ENCODE results near the gene C3orf33.

Gene C3orf33

DNA sequence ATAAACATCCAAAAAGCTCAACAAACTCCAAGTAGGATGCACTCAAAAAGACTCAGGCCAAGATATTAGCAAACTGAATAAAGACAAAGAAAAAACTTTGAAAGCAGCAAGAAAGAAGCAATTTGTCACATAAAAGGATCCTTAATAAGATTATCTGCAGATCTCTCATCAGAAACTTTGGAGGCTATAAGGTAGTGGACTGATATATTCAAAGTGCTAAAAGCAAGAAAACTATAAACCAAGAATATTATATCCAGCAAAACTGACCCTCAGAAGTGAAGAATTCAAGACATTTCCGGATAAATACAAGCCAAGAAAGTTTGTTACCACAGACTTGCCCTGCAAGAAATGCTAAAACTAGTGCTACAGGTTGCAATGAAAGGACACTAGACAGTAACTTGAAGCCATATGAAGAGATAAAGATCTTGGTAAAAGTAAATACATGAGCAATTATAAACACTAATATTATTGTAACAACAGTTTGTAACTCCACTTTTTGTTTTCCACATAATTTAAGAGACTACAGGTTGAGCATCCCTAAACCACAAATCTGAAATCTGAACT lies 23.6 kb downstream of the C3orf33 start:
- no peak for DNase-seq

DNA sequence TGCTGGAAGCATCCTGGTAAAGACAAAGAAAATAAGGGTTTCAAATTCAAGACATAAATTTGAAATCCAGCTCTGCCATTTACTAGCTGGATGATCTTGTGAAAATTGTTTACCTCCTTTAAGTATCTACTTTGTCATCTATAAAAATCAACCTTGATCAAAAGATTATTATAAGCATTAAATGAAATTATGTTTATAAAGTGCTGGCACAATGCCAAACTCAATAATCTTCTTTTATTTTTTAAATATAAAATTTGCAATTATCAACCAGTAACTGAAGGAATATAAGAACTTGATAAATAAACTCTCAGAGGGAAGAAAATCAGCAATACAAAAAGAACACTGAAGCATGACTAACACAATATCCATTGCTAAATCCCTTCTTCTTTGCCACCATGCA lies 25.8 kb downstream of the C3orf33 start:
- no peak for DNase-seq

DNA sequence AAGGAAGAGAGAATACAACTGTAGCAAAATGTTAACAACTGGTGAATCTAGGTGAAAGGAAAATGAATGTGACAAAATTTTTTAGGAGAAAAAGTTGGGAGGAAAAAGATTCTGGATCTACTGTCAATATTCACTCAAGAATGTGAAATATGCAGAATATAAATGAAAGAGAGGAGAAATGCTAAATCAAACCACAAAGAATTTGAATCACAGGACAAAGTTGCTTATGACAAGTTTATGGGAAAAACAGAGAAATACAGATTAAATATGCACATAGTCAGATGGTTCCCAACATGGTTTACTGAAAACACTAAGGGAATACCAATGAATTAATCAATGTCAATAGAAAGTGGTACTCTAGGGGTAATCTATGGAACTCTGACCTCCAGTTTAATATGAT lies 27.6 kb downstream of the C3orf33 start:
- DNase-seq, result no peak

DNA sequence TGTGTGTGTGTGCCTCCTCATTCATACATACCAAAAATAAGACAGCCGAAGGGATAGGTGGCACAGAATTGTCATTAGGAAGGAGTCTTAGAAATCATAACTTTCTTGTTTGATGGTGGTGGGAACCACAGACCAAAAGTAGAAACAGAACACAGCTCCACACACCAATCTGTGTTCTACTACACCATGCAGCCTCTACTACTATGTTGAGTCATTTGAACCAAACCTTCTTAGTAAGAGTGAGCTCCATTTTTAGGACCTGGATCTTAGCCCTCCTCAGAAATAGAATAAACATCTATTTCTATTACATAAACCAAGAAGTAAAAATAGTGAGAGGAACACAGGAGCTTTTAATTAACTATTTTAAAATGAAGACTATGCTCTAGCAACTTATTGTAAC lies 33.3 kb downstream of the C3orf33 start:
- no peak for DNase-seq

DNA sequence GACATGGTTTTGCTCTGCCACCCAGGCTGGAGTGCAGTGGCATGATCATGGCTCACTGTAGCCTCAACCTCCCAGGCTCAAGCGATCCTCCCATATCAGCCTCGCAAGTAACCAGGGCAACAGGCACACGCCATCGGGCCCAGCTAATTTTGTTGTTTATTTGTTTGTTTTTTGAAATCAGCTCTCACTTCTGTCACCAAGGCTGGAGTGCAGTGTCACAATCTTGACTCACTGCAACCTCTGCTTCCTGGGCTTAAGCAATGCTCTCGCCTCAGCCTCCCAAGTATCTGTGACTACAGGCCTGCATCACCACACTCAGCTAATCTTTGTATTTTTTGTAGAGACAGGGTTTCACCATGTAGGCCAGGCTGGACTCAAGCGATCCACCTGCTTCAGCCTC lies 35.0 kb downstream of the C3orf33 start:
- DNase-seq, result no peak

DNA sequence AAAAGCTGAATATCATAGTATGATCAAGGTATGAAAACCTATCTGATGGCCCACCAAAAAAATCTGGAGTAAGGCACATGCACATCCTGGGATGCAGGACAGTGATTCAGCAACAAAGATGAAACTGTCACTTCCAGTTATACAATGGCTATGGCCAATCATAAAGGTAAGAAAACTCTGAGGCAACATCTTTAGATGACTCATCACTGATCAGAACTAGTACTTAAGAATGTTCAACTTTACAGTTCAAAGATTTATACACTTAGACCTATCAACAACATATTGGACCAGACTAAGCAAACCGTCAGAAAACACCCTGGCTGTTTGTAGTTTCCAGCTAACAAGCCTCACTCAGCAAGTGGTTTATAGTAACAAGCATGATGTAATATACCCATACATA lies 39.9 kb downstream of the C3orf33 start:
- DNase-seq, result no peak

DNA sequence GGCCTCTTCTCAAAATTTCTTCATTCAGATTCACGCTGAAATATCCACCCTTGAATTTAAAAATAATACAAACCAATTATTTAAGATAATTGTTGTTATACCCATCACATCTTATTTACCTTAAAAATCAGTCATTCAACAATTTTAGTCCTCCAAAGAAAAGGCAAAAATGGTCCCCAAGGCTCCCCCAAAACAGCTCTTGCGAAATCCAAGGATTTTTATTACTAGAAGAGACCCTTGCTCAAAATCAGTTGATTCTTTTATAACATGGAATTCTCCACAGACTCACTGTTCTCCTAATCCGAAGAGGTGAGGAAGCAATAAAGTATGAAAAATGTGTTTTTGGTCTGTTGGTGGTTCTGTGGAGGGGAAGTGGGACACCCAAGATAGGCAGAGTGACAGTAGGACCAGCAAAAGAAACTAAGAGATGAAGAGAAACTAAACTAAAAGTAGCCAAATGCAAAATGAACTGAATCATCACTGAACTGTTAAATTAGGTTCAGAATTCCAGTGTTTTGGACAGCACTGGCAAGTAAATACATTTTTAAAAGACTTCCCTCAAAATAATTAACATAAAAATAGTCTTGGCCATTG lies 42.1 kb downstream of the C3orf33 start:
- DNase-seq, result no peak

DNA sequence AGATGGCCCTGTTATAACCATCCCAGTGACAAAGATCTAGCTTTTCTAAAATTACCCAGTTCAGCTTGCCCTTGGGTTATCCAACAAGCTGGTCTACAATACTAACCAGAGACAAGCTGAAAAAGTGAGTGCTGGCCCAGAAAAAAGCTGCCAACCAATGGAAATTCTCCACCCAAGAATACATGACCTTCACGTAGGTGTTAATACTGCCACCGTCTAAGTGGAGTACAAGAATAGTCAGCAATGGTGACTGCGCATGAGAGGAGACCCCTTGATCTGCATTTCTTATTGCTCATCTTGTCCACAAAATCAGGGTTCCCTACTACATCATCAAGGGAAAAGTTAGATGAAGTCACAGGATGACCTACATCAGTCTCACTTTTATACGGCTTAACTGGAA lies 45.4 kb downstream of the C3orf33 start:
- DNase-seq, result no peak

DNA sequence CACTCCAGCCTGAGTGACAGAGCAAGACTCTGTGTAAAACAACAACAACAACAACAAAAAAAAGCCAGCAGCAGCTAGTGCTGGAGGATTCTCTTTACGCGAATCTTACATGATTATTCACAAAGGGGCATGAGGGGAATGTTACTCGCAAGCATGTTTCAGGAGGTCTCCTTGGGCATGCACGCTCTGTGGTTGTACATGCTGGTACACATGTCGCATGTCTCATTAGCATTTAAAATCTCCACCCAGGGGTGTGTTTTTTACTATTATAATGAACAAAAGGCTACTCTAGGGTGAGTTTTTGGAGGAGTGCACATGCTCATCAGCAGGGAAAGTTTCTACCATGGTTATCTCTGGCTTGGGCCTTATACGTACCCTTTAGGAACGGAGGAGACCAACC lies 48.5 kb downstream of the C3orf33 start:
- no peak for DNase-seq

DNA sequence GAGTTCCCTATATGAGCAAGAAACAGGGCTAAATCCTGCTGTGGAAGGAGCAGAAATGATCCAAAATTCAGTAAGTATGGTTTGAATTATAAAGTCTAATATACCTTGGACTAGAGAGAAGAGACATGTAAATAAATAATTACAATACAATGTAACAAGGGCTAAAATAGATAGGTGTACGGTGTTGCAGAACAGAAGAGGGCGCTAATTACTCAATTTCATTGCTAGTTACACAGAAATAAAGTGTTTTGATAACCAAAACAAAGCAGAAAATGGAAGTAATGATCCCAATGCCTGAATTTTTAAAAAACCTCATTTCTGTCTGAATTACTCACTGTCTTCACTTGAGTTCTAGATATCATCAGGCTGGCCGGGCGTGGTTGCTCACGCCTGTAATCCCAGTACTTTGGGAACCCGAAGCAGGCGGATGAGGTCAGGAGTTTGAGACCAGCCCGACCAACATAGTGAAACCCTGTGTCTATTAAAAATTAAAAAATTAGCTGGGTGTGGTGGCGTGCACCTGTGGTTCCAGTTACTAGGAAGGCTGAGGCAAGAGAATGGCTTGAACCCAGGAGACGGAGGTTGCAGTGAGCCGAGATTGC lies 52.9 kb downstream of the C3orf33 start:
- DNase-seq, result no peak

DNA sequence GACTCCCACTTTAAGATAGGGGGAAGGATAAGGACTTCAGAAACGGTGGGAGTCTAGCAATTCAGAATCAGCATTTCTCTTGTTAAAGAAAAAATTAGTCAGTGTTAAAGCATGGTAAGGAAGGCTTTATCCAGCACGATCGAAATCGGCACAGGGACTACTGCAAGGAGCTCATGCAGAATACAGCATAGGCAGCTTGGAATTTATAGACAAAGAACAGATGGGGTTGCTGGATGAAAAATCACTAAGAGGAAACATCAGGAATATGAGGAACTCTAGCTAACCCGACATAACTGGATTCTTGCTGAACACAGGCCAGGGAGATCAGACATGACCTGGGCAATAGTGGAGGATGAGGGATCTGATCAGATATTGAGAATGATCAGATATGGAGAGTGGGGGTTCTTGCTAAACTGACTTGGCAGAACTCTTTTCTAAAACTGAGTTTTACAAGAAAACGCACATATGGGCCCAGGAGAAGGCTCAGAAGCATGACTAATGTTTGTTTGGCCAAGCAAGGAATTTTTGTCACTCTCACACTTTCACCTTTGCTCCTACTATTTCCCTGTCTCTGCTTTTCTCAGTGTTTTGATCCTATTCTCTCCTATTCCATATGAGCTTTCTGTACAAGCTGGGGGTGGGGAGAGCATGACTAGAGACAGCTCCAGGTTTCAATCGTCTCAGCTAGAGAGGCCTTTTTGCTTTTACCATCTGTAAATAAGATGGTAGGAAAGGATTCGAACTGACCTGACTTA lies 57.3 kb downstream of the C3orf33 start:
- DNase-seq, result no peak

DNA sequence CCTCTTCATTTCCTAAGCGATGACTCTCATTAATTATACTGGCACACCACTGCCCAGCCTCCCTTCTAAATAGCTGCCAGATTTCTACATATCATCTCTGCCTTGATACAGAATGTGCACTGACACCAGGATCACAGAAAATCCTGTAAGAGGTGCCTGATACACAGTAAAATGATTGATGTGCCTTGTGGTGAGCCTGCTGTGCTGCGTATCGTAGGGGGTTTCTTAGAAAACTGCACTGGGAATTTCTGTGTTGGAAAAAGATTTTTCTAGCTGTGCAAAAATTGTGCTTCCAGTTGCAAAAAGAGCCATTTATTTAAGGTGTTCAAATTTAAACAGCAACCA lies 58.2 kb downstream of the C3orf33 start:
- DNase-seq, result no peak

DNA sequence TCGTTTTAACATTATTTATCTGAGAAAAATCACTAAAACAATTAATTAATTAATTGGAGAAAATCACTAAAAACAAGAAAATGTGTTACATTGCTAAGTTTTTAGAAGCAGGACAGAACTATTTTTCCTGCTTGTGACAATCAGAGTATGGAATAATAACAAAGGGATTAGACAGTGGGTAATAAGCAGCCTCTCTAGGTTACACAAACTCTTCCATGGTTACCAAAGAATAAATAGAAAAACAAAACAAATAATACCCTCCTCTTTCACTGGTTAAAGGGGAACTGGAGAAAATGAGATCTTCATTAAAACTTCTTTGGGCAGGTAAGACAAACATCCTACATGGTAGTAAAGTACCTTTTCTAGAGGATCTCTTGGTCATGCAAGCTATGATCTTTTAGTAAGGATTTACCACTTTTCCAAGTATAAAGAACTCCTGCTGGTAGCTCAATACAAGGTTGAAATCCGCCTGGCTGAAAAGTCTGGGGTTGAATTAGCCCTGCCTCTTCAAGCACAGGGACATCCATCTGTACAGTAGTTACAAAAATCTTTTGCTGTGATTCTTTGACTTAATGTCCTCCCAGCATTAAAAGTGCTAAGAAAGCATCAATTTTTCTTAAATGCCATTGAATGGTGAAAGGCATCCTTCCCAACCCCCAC lies 58.7 kb downstream of the C3orf33 start:
- DNase-seq, result no peak

DNA sequence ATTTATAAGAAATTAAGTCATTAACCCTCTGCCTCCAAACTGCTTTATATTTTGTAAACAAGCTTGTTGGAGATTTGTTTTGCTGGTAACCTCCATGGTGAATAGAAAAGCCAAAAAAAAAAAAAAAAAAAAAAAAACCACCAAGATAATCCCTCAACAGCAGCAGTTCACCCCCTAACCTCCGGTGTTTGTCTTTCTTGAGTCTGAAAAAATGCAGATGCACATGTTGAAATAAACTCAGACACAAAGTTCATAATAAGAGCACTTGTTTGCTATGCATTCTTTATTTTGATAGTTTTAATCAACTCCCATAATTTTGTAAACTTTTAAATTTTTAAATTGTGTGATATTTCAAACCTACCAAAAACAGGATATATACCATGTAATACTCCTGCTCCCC lies 59.4 kb downstream of the C3orf33 start:
- DNase-seq, result no peak

DNA sequence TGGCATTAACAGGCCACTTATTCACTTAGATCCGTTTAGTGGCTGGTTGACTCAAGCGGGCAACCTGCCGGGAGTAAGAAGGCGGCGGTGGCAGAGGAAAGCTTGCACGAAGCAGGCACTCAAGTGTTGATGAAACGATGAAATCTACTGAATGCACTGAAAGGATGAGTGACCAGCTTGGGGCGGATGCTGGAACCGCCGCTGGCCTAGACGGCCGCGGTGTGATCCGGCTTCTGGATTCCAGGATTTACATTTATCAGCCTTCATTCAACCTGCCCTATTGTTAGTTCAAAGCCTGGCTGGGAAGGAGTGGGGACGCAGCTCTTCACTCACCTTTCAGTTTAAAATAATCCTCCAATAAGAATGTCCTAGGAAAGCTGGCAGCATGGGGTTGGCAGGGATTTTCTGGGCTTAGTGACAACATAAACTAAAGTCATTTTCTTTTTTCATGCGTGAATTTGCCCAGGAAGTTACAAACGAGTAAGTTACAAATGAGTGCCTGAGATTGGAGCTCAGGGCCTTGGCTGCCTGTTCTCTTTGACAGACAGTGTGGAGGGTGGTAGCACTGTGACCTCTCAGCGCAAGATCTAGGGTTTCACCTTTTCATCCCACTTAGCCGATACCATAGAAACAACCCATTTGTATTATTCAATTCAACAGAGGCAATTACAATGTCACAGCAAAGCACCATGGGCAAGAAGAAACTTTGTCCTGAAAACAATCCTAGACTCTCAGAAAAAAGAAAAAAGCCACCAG lies 60.1 kb downstream of the C3orf33 start:
- DNase-seq, result no peak

DNA sequence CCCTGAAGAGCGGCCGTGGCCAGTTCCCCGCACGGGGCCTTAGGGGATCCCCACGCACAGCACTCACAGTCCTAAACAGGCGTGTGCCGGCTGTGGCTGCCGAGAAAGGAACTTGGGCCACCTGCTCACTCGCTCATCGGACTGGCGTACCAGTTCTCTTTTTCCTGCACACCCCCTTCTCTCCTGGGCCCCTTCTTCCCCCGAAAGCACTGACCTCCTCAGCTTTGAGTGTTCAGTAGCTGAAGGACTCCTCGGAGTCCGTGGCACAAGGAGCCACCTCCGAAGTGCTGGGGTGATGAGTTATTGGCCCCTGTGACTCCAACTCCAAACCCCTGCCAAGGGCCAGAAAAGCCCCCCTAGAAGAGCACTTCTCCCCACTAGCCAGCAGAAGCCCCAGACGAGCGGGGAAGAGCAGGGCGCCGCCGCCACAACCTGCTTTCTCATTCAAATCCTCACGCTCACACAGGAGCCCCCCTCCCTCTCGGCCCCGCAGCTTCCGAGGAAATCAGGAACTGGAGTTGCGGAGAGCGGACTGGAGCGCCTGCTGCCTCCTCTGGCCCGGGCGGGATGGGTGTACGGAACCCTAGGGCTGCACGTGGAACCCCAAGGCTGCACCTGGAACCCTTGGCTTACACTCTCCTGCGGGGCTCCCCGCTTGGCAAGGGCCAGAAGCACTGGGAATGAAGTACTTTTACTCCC lies 61.3 kb downstream of the C3orf33 start, which contains the start of gene PLCH1:
Gene PLCH1 (minus strand): TSS at position 446 of the 699 bp plus-strand sequence. CDS start 40,847 bp downstream, outside the sequence.
- DNase-seq, result peak; percentile 10

DNA sequence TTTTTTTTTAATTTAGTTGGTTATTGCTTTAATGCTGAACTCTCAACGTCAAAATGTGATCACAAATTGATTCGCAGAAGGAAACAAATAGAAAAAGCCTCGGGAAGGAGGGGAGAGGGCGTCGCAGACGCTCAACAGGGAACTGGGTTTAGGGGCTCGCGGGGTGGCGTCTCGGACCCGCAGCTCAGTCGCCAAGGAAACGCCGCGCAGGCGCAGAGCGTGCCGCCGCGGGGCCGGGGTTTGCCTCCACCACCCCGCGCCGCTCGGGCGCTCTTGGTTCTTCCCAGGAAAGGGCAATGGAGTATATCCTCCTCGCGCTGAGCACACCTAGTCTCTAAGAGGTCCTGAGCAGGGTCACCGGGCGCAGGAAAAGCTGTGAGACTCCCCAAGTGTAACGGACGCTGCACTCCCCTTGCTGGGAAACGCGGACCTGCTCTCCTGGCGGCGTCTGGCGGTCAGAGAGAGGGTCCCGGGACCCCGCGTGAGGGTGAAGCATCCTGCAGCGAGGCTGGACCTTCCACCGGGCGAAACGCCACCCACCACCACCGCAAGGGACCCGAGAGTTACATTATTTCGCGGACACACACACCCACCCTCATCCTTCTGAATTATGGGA lies 62.0 kb downstream of the C3orf33 start:
- DNase-seq, result peak; percentile 16

DNA sequence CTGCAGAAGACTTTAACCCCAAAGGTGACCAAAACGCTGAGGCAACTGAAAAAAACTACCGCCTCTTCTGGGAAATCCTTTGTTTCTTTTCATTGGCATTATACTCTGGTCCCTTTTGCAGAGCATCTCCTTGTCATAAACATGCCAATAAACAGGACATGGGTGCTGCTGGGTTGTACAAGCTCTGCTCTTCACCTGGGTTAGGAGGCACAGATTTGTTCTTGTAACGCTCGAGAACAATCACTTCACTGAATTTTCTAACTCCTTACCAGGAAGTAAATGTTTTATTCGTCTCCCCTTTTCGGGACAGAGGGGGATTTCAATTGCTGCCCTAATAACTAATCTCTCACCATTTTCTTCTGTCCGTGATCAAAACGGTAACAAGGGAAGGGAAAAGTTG lies 62.5 kb downstream of the C3orf33 start:
- DNase-seq, result no peak

DNA sequence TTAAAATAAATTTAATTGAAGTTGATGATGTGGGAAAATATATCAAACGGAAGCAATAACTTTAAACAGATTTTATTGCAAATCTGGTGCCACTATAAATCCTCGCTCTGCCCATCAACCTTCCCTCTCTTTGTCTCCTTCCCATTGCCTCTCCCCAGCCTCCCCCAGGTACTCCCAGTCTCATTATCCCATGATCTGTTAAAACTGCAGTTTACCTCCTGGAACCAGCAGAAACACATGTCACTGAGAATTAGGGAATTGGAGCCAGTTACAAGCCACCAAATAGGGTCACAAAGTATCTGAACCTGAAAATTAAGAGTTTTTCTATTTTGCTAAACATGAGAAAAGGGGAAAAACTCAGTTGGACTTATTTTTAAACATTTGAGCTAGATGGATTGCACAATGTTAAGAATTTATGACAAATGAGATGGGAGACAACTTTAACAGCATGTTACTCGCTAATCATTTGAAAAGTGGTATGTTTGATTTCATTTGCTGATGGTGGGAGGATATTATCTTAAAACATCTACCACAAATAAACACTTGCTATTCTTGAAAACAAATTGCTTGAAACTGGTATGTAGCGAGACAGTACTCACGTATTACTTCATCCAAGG lies 63.6 kb downstream of the C3orf33 start:
- no peak for DNase-seq

DNA sequence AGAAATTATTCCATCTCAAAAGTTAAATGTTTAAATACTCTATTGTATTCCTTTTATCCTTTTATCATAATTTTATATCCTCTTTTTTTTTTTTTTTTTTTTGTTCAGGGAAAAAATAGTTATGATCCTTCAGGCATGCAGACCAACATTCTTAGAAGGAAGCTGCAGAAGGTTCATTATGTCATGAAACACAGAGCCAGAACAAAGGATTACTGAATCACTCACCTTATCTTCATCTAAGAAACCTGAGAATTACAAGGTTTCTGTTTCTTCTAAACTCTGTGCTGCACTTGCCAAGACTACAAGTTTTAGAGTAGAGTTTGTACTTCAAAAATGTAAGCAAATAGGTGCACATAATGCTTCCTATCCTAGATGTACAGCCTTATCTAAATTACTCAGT lies 64.5 kb downstream of the C3orf33 start:
- no peak for DNase-seq

DNA sequence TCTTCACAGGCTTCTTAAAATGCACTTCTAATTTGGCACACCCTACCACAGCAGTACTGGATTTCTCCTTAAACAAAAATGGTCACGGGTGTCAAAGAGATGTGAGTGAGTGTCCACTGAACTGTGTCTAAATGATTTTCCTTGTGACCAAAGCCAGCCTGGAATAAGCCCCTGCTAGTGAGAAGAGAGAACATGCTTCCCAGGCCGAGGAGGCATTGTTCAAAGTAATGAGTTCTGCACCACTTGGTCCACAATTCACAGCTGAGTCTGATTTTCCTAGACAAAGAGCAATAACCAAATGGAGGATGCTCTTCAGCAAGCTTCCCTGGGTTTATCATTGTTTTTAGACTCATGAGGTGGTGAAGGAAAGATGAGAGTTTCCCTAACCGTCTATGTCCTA lies 65.0 kb downstream of the C3orf33 start:
- no peak for DNase-seq

Data from activated CD4-positive, alpha-beta T cell treated with anti-CD3 and anti-CD28 coated beads for 1 hour (primary cell).